ENCODE results near the gene KIF13A.
"Not testable (repeated sequence)": the region's sequence is repeated elsewhere in the genome, so short reads cannot be mapped to it uniquely, and the experiment has no call there.

The KIF13A gene

DNA sequence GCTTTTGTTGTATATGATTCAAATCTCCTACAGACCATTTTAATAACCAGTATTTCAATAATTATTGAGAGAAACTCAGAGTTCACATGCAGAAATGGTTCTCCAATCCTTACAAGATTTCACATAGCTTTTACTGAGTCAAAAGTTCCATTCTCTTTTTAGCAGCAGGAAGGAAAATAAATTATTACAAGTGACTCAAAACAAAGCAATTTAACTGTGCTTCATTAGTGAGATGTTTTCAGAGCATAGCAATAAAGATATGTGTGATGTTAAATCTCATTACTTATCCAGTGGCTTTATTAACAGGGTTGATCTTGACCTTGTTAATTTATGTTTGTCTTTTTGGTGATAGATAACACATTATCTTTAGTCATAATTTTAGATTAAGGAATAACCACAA, 22.0 kb downstream of the KIF13A start:
- Histone ChIP-seq H3K36me3 (ENCODE audit: insufficient read depth, low read length) (no peaks in the 10 kb centered on the region), H3K9ac (ENCODE audit: low read depth, low read length) (peak overlapping the region; percentile 19), H3K4me1 (ENCODE audit: control insufficient read depth, insufficient read depth, low read length) (peaks cover 66% of the 10 kb centered on the region), H3K9me3 (replicated peaks; ENCODE audit: low read length) (no peaks in the 10 kb centered on the region), H3K27me3 (ENCODE audit: control insufficient read depth, insufficient read depth, low read length) (no peaks in the 10 kb centered on the region), H3K4me2 (ENCODE audit: low read length) (peak overlapping the region; percentile 34), H3K4me3 (ENCODE audit: low read length) (no peak overlapping the region)

DNA sequence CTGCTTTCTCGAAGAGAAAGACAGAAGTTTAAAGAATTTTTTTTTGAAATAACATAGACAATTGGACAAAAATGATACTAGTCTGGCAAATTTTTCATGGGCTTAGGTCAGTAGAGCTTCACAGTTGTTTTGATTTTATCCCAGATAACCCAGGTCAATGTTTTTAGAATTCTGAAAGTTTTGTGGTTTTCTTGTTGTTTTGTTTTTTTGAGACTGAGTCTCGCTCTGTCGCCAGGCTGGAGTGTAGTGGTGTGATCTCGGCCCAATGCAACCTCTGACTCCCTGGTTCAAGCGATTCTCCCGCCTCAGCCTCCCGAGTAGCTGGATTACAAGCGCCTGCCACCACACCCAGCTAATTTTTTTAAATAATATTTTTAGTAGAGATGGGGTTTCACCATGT, 22.8 kb downstream of the KIF13A start:
- Histone ChIP-seq H3K27me3 (ENCODE audit: control insufficient read depth, insufficient read depth, low read length) (no peaks in the 10 kb centered on the region), H3K4me3 (ENCODE audit: low read length) (no peak overlapping the region), H3K4me1 (ENCODE audit: control insufficient read depth, insufficient read depth, low read length) (peaks cover 66% of the 10 kb centered on the region), H3K4me2 (ENCODE audit: low read length) (no peak overlapping the region), H3K9ac (ENCODE audit: low read depth, low read length) (peak overlapping the region; percentile 28), H3K9me3 (replicated peaks; ENCODE audit: low read length) (no peaks in the 10 kb centered on the region), H3K36me3 (ENCODE audit: insufficient read depth, low read length) (no peaks in the 10 kb centered on the region)

DNA sequence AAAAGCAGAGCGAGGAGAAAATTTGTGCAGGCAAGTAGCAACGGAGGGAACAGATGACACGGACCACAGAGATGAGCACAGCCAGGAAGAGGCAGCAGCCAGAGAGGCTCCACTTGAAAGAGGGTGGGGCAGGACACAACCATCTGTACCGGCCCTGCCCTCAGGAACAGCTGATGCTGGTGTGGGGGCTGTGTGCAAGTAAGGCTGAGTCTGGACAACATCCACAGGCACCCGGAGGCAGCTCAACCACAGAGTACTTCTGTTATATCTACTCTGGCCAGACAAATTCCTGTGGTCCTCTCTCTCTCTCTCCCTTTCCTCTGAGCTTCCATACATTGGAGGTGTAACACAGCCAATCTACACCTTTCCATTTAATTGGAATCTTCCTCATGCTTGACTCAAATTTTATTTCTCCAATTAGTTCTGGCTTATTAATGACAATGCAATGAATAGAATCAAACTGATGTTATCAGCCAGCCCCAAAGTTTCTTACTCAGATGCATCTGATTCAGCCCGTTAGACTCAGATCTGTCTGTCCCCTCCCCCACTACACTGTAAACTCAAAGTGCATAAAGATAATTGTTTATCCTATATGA, 24.9 kb downstream of the KIF13A start:
- no peaks in the 10 kb centered on the region for H3K9me3 ChIP-seq (replicated peaks; ENCODE audit: low read length)
- H3K27me3 ChIP-seq (ENCODE audit: control insufficient read depth, insufficient read depth, low read length): no peaks in the 10 kb centered on the region
- H3K4me3 ChIP-seq (ENCODE audit: low read length): peak overlapping the region; percentile 15
- H3K36me3 ChIP-seq (ENCODE audit: insufficient read depth, low read length): no peaks in the 10 kb centered on the region
- H3K4me1 ChIP-seq (ENCODE audit: control insufficient read depth, insufficient read depth, low read length): peaks cover 58% of the 10 kb centered on the region
- peak overlapping the region; percentile 30 for H3K4me2 ChIP-seq (ENCODE audit: low read length)
- peak overlapping the region; percentile 14 for H3K9ac ChIP-seq (ENCODE audit: low read depth, low read length)

DNA sequence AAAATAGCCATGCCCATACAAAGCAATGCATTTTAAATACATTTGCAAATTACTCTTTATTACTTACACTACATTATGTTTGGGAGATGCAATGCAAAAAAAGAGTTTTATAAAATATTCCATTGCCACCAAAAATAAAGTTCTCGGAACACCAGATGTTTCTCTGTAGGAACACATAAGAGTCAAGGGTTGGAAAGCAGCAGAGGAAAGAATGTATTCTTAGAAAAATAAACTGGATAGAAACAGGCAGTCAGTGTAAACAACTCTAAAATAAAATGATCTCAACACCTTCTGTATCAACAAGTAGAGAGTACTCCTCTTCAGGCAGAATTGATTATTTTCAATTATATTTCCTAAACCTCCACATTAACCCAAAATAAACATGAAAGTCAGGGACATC, 28.1 kb downstream of the KIF13A start:
- no peak overlapping the region for H3K4me2 ChIP-seq (ENCODE audit: low read length)

DNA sequence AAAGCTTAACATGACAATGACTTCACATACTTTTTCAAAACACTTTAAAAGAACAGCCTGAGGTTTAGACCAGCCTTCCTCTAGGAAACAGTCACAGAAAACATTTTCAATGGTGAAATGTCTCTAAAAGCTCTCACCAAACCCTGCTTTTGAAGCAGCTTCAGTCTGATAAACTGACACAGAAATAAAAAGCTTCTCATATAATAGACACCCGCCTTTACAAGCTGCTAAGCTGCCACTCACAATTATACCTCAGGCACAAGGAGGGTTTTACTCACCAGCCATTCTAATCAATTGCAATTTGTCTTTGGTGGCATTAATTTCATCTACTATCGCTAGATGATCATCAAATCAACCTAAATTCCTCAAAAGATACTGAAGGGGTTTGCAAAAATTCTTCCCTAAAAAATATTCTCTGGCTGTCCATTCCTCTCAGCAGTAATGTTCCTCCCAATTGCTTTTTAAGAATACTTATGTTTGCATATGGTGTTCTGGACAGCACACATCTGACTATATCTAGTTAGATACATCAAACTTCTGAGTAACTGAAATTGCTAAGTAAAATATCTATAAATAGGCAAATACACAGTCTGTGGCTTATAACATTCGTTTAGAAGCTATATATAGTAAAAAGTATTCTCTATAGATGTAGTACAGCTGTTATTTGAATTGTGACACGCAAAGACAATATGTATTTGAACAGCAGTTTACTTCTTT, 29.4 kb downstream of the KIF13A start:
- no peak overlapping the region for H3K9ac ChIP-seq (ENCODE audit: low read depth, low read length)
- H3K4me2 ChIP-seq (ENCODE audit: low read length): no peak overlapping the region
- H3K4me3 ChIP-seq (ENCODE audit: low read length): no peak overlapping the region
- no peaks in the 10 kb centered on the region for H3K36me3 ChIP-seq (ENCODE audit: insufficient read depth, low read length)
- no peaks in the 10 kb centered on the region for H3K27me3 ChIP-seq (ENCODE audit: control insufficient read depth, insufficient read depth, low read length)
- no peaks in the 10 kb centered on the region for H3K9me3 ChIP-seq (replicated peaks; ENCODE audit: low read length)
- H3K4me1 ChIP-seq (ENCODE audit: control insufficient read depth, insufficient read depth, low read length): peaks cover 28% of the 10 kb centered on the region

More for the DNA sequence above, 28.1 kb downstream of the KIF13A start:
- Histone ChIP-seq H3K9ac (ENCODE audit: low read depth, low read length) (no peak overlapping the region), H3K27me3 (ENCODE audit: control insufficient read depth, insufficient read depth, low read length) (no peaks in the 10 kb centered on the region), H3K4me3 (ENCODE audit: low read length) (no peak overlapping the region), H3K4me1 (ENCODE audit: control insufficient read depth, insufficient read depth, low read length) (peaks cover 36% of the 10 kb centered on the region), H3K36me3 (ENCODE audit: insufficient read depth, low read length) (no peaks in the 10 kb centered on the region), H3K9me3 (replicated peaks; ENCODE audit: low read length) (no peaks in the 10 kb centered on the region)

DNA sequence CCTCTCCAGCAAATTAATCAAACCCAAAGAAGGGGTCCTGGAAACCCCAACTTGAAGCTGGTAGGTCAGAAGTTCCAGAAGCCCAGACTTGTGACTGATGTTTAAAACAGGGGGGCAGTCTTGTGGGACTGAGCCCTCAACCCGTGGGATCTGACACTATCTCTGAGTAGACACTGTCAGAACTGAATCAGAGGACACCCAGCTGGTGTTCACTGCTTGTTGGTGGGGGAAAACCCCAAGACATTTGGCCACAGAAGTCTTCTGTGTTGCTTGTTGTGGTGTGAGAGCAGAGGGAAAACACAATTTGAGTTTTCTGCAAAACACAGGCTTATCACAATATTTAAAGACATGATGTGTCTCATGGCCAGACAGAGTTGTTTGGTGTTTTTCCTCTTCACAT, 29.9 kb downstream of the KIF13A start:
- Histone ChIP-seq H3K27me3 (ENCODE audit: control insufficient read depth, insufficient read depth, low read length) (no peaks in the 10 kb centered on the region), H3K4me1 (ENCODE audit: control insufficient read depth, insufficient read depth, low read length) (peaks cover 22% of the 10 kb centered on the region), H3K9ac (ENCODE audit: low read depth, low read length) (no peak overlapping the region), H3K9me3 (replicated peaks; ENCODE audit: low read length) (no peaks in the 10 kb centered on the region), H3K36me3 (ENCODE audit: insufficient read depth, low read length) (no peaks in the 10 kb centered on the region), H3K4me2 (ENCODE audit: low read length) (no peak overlapping the region), H3K4me3 (ENCODE audit: low read length) (no peak overlapping the region)

DNA sequence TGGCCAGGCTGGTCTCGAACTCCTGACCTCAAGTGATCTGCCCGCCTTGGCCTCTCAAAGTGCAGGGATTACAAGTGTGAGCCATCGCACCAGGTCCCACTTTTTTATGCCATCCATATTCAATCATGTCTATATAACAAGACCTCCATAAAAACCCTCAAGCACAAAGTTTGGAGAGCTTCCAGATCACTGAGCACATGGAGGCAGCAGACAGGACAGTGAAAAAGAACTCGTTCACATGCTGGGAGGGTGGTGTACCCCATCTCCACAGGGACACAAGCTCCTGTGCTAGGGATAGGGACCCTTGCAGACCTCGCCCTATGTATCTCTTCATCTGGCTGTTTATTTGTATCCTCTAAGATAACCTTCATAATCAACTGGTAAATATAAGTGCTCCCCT, 30.3 kb downstream of the KIF13A start:
- H3K9me3 ChIP-seq (replicated peaks; ENCODE audit: low read length): no peaks in the 10 kb centered on the region
- H3K4me1 ChIP-seq (ENCODE audit: control insufficient read depth, insufficient read depth, low read length): peaks cover 18% of the 10 kb centered on the region
- no peak overlapping the region for H3K4me3 ChIP-seq (ENCODE audit: low read length)
- H3K36me3 ChIP-seq (ENCODE audit: insufficient read depth, low read length): no peaks in the 10 kb centered on the region
- no peak overlapping the region for H3K9ac ChIP-seq (ENCODE audit: low read depth, low read length)
- H3K27me3 ChIP-seq (ENCODE audit: control insufficient read depth, insufficient read depth, low read length): no peaks in the 10 kb centered on the region
- H3K4me2 ChIP-seq (ENCODE audit: low read length): no peak overlapping the region

DNA sequence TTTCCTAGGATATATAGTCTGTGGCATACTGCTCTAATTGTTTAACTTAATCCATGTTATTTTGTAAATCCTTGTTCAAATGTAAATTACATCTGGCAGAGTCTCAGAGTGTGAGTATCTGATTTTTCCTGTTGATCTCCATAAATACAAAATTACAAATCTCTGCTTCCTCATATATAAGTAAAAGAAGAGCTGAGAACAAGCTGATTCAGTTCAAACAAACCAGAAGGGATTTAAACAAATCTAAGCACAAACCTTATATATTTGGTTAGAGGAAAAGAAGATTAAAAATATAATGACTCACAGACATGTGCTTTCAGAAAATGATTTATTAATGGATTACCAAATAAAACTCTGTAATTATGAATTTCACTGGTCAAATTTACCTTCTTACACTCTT, 37.3 kb downstream of the KIF13A start:
- Histone ChIP-seq H3K27me3 (ENCODE audit: control insufficient read depth, insufficient read depth, low read length) (no peaks in the 10 kb centered on the region), H3K9me3 (replicated peaks; ENCODE audit: low read length) (no peaks in the 10 kb centered on the region), H3K9ac (ENCODE audit: low read depth, low read length) (no peak overlapping the region), H3K4me2 (ENCODE audit: low read length) (no peak overlapping the region), H3K4me3 (ENCODE audit: low read length) (no peak overlapping the region), H3K36me3 (ENCODE audit: insufficient read depth, low read length) (no peaks in the 10 kb centered on the region), H3K4me1 (ENCODE audit: control insufficient read depth, insufficient read depth, low read length) (peaks cover 17% of the 10 kb centered on the region)

DNA sequence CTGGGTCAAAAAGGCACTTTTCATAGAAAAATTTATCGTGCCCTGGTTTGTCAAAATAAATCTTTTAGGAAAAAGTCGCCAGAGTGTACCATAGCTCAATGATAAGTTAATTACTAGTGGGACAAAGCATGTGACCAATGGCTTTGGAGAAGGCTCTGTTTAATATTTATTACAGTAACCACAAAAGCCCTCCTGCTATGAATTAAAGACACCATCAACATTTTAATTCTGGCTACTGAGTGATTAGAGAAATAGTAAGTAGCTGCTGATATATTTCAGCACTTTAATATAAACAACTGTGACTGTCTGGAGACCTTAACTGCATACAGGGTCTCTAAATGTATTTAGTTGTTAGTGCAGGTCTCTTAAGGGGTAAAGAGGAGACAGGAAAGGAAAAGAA, 38.3 kb downstream of the KIF13A start:
- H3K4me2 ChIP-seq (ENCODE audit: low read length): no peak overlapping the region
- no peaks in the 10 kb centered on the region for H3K9me3 ChIP-seq (replicated peaks; ENCODE audit: low read length)
- no peaks in the 10 kb centered on the region for H3K36me3 ChIP-seq (ENCODE audit: insufficient read depth, low read length)
- no peak overlapping the region for H3K9ac ChIP-seq (ENCODE audit: low read depth, low read length)
- H3K4me3 ChIP-seq (ENCODE audit: low read length): no peak overlapping the region
- H3K27me3 ChIP-seq (ENCODE audit: control insufficient read depth, insufficient read depth, low read length): no peaks in the 10 kb centered on the region
- peaks cover 26% of the 10 kb centered on the region for H3K4me1 ChIP-seq (ENCODE audit: control insufficient read depth, insufficient read depth, low read length)

DNA sequence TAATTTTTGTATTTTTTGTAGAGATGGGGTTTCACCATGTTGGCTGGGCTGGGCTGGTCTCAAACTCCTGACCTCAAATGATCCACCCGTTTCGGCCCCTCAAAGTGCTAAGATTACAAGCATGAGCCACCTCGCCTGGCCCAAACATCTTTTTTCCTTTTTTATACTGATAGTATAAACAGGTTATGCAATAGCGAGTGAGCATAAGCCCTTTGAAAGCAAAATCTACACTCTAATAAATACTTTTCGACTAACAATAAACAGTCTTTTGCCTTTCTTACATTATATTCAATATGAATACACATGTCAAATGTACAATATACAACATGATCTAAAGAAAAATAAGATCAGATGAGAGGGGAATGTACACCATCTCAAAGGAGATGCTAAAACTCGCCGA, 38.7 kb downstream of the KIF13A start:
- peaks cover 30% of the 10 kb centered on the region for H3K4me1 ChIP-seq (ENCODE audit: control insufficient read depth, insufficient read depth, low read length)
- H3K4me3 ChIP-seq (ENCODE audit: low read length): no peak overlapping the region
- no peaks in the 10 kb centered on the region for H3K9me3 ChIP-seq (replicated peaks; ENCODE audit: low read length)
- no peaks in the 10 kb centered on the region for H3K36me3 ChIP-seq (ENCODE audit: insufficient read depth, low read length)
- H3K4me2 ChIP-seq (ENCODE audit: low read length): no peak overlapping the region
- H3K9ac ChIP-seq (ENCODE audit: low read depth, low read length): no peak overlapping the region
- no peaks in the 10 kb centered on the region for H3K27me3 ChIP-seq (ENCODE audit: control insufficient read depth, insufficient read depth, low read length)

DNA sequence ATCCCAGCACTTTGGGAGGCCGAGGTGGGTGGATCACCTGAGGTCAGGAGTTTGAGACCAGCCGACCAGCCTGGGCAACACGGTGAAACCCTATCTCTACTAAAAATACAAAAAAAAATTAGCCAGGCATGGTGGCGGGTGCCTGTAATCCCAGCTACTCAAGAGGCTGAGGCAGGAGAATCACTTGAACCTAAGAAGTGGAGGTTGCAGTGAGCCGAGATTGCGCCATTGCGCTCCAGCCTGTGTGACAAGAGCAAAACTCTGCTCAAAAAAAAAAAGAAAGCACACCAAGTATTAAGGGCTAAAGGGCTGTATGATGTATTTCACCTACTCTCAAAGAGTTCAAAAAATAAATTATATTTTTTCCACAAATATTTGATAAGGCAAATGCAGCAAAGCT, 39.9 kb downstream of the KIF13A start:
- not testable (repeated sequence) for H3K36me3 ChIP-seq (ENCODE audit: insufficient read depth, low read length); H3K4me2 ChIP-seq (ENCODE audit: low read length); H3K27me3 ChIP-seq (ENCODE audit: control insufficient read depth, insufficient read depth, low read length)

DNA sequence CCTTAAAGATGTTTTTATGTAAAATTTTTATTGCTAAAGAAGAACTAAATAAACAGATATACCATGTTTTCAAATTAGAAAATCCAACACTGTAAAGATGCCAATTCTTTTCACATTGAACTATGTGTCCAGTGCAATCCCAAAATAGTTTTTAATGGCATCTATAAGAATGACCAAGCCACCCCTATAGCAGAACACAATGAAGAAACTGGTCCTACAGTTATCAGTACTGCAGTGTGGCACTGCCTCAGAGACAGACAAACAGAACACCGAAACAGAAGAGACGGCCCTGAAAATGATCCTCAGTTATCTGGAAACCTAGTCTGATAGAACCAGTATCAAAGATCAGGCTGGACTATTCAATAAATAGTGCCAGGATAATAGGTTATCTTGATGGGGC, 41.9 kb downstream of the KIF13A start:
- H3K4me1 ChIP-seq (ENCODE audit: control insufficient read depth, insufficient read depth, low read length): peaks cover 31% of the 10 kb centered on the region
- no peak overlapping the region for H3K9ac ChIP-seq (ENCODE audit: low read depth, low read length)
- no peaks in the 10 kb centered on the region for H3K36me3 ChIP-seq (ENCODE audit: insufficient read depth, low read length)
- no peaks in the 10 kb centered on the region for H3K9me3 ChIP-seq (replicated peaks; ENCODE audit: low read length)
- no peaks in the 10 kb centered on the region for H3K27me3 ChIP-seq (ENCODE audit: control insufficient read depth, insufficient read depth, low read length)
- no peak overlapping the region for H3K4me3 ChIP-seq (ENCODE audit: low read length)
- no peak overlapping the region for H3K4me2 ChIP-seq (ENCODE audit: low read length)

More for the DNA sequence above, 39.9 kb downstream of the KIF13A start:
- H3K9me3 ChIP-seq (replicated peaks; ENCODE audit: low read length); H3K4me3 ChIP-seq (ENCODE audit: low read length); H3K9ac ChIP-seq (ENCODE audit: low read depth, low read length): not testable (repeated sequence)
- peaks cover 32% of the 10 kb centered on the region for H3K4me1 ChIP-seq (ENCODE audit: control insufficient read depth, insufficient read depth, low read length)
